Gastroesophageal sphincter (tissue), 4 donors: ENCODE results near the gene TBCD. TPM values are rescaled to one million over a fixed set of nuclear protein-coding genes. Genes with fewer than 3 reads are reported as not detected.

Source experiments
- ATAC-seq: fragments of 150-250 bp; one replicate; pipeline ENCODE4 v1.9.1; 2016; ENCODE audit warnings: mild to moderate bottlenecking, moderate library complexity
- H3K27ac ChIP-seq, 4 donors: fragments of 200-600 bp; sonication (generic) in 3 of 4; 1 replicate in 3 of 4; 2 replicates in 1 of 4; pipeline ENCODE4 v1.5.1; 2016 to 2019
- H3K27me3 ChIP-seq: fragments of 200-600 bp; sonication (generic); one replicate; pipeline ENCODE4 v1.5.1; 2019
- H3K36me3 ChIP-seq, 2 donors: fragments of 200-600 bp; sonication (generic); one replicate each; pipeline ENCODE4 v1.5.1; 2019; ENCODE audit warnings: control low read depth in 1 of 2
- H3K4me1 ChIP-seq, 3 donors: fragments of 200-600 bp; sonication (generic); 1 replicate in 2 of 3; 2 replicates in 1 of 3; pipeline ENCODE4 v1.5.1; 2016 to 2019; ENCODE audit warnings: control low read depth in 2 of 3
- H3K4me3 ChIP-seq, 2 donors: fragments of 200-600 bp; sonication (generic); one replicate each; pipeline ENCODE4 v1.5.1; 2019; ENCODE audit warnings: mild to moderate bottlenecking in 1 of 2, moderate library complexity in 1 of 2
- H3K9me3 ChIP-seq, 3 donors: fragments of 200-600 bp; sonication (generic); one replicate each; pipeline ENCODE4 v1.5.1; 2017 to 2019; ENCODE audit warnings: control low read depth in 2 of 3
- EP300 ChIP-seq: sonication (generic); formaldehyde crosslinking; IDR thresholded peaks from one replicate; pipeline ENCODE4 v1.6.1; 2017; ENCODE audit warnings: antibody characterized with exemption, mild to moderate bottlenecking
- POLR2A ChIP-seq, 2 donors: fragments of 450-650 bp; IDR thresholded peaks; one replicate each; pipeline ENCODE4 v1.6.1; 2017; ENCODE audit warnings: antibody characterized with exemption in 2 of 2, mild to moderate bottlenecking in 2 of 2, moderate library complexity in 1 of 2
- POLR2AphosphoS5 ChIP-seq: sonication (generic); formaldehyde crosslinking; IDR thresholded peaks from one replicate; pipeline ENCODE4 v1.6.1; 2017; ENCODE audit warnings: antibody characterized with exemption
- WGBS, 2 donors: methylation state at CpG; one replicate each; pipeline ENCODE4 v1.1.5; 2018; ENCODE audit warnings: low coverage in 1 of 2; 5-methylcytosine and 5-hydroxymethylcytosine counted together
- total RNA-seq, 4 donors: library from RNA; depleted of rRNA; stranded (reverse); fragments of >200 nt; gene quantifications; one replicate each; pipeline ENCODE4 v1.1.0, GENCODE V29; 2016
- TF ChIP-seq, protein P1 (sequence below), 4 experiments: fragments of 200-600 bp in 2 of 4; fragments of 450-650 bp in 2 of 4; sonication (generic) in 1 of 4; IDR thresholded peaks; one replicate each; pipeline ENCODE4 v1.5.1; 2017 to 2019; ENCODE audit warnings: antibody characterized with exemption in 4 of 4, mild to moderate bottlenecking in 2 of 4, moderate library complexity in 2 of 4

The TBCD gene
- total RNA-seq, 4 donors from 2014 or later = 32.0 to 57.8 (median 47.0) TPM

DNA sequence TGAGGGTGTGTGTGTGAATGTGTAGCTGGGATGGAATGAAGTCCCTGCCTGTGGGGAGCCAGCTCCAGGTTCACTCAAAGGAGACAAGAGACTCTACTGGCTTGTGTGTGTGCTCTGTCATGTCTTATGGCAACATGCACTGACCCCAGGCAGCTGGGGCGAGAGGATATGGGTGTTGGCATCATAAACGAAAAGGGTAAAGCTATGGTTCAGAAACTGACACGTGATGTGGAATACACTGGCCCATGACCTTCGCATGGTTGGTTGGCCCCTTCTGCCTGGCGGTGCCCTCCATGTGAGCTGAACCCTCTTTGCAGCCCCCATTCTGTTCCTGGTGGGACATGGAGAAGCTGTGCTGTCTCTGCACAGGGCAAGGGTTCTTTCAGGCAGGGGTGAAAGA is 66.1 kb downstream of the TBCD start:
- no peak for ATAC-seq
- Histone ChIP-seq H3K9me3 (peaks cover 0 to 25% (median 0%) of the 10 kb centered on the region in 3 donors), H3K27ac (no peak overlapping the region), H3K4me3 (no peak overlapping the region), H3K4me1 (no peaks in the 10 kb centered on the region), H3K27me3 (no peaks in the 10 kb centered on the region), H3K36me3 (peaks cover 0 to 93% of the 10 kb centered on the region in 2 donors)
- 94 to 96% methylated on average over 5 of the region's 5 CpGs for WGBS, 2 donors
- TF ChIP-seq, protein P1, sequence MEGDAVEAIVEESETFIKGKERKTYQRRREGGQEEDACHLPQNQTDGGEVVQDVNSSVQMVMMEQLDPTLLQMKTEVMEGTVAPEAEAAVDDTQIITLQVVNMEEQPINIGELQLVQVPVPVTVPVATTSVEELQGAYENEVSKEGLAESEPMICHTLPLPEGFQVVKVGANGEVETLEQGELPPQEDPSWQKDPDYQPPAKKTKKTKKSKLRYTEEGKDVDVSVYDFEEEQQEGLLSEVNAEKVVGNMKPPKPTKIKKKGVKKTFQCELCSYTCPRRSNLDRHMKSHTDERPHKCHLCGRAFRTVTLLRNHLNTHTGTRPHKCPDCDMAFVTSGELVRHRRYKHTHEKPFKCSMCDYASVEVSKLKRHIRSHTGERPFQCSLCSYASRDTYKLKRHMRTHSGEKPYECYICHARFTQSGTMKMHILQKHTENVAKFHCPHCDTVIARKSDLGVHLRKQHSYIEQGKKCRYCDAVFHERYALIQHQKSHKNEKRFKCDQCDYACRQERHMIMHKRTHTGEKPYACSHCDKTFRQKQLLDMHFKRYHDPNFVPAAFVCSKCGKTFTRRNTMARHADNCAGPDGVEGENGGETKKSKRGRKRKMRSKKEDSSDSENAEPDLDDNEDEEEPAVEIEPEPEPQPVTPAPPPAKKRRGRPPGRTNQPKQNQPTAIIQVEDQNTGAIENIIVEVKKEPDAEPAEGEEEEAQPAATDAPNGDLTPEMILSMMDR (IDR thresholded peaks at IDR 0.05) = no peak
- no peak for TF ChIP-seq POLR2AphosphoS5
- TF ChIP-seq POLR2A (IDR thresholded peaks at IDR 0.05) = no peak
- no peak for TF ChIP-seq EP300

DNA sequence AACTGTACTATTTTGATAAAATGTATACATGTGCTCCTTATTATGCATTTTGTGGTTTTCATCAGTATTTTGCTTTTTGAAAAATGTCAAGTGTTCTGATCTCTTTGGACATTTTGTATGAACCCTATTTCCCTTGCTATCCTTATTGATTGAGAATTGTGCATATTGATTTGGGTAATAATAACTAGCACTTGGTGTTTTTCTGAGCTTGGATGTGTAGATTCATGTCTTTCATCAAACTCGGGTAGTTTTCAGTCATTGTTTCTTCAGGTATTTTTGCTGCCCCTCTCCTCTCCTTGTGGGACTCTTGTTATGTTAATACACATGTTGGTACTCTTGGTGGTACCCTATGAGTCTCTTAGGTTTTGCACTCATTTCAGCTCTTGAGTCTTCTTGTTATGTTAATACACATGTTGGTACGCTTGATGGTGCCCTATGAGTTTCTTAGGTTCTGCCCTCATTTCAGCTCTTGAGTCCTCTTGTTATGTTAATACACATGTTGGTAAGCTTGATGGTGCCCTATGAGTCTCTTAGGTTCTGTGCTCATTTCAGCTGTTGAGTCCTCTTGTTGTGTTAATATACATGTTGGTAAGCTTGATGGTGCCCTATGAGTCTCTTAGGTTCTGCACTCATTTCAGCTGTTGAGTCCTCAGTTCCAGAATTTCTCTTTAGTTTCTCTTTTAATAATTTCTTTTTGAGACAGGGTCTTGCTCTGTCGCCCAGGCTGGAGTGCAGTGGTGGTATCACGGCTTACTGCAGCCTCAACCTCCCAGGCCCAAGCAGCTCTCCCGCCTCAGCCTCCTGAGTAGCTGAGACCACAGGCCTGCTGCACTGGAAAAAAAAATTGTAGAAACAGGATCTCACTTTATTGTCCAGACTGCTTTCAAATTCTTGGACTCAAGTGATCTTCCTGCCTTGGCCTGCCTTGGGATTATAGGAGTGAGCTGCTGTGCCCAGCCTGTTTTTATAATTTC is 68.7 kb downstream of the TBCD start:
- Histone ChIP-seq H3K36me3 (peaks cover 0 to 67% of the 10 kb centered on the region in 2 donors), H3K27ac (no peak overlapping the region), H3K27me3 (no peaks in the 10 kb centered on the region), H3K4me3 (no peak overlapping the region), H3K4me1 (peaks cover 0 to 7% (median 0%) of the 10 kb centered on the region in 3 donors), H3K9me3 (peaks cover 0 to 25% (median 0%) of the 10 kb centered on the region in 3 donors)
- WGBS, 2 donors = 94 to 95% methylated on average over 4 of the region's 5 CpGs
- ATAC-seq = no peak
- TF ChIP-seq, protein P1 (IDR thresholded peaks at IDR 0.05) = no peak
- TF ChIP-seq POLR2A (IDR thresholded peaks at IDR 0.05) = no peak
- no peak for TF ChIP-seq EP300
- TF ChIP-seq POLR2AphosphoS5 = no peak

DNA sequence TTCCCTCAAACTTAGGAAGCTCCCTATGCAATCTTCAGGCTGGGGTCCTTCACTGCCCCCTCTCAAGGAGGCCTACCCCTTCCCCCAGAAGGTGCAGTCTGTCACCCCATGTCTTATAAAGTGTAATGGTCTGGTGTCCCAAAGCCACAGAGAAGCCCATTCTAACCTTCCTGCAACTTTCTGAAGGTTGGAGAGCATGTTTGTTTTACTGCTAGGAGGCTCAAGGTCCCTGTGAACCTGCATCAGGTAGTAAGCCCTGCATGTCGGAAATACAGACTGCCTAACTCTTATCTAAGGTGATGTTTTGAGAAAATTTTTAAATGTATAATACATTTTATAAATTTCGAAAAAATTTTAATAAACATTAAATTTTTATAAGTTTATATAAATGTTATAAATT is 69.7 kb downstream of the TBCD start:
- Histone ChIP-seq H3K9me3 (peaks cover 0 to 25% (median 0%) of the 10 kb centered on the region in 3 donors), H3K4me3 (no peak overlapping the region), H3K36me3 (peaks cover 0 to 57% of the 10 kb centered on the region in 2 donors), H3K27me3 (no peaks in the 10 kb centered on the region), H3K4me1 (peaks cover 0 to 7% (median 0%) of the 10 kb centered on the region in 3 donors), H3K27ac (no peak overlapping the region)
- TF ChIP-seq, protein P1 (IDR thresholded peaks at IDR 0.05) = no peak
- TF ChIP-seq POLR2A (IDR thresholded peaks at IDR 0.05) (no peak), POLR2AphosphoS5 (no peak), EP300 (no peak)
- WGBS, 2 donors = 75 to 95% methylated on average over 1 to 2 of the region's 2 CpGs
- no peak for ATAC-seq

DNA sequence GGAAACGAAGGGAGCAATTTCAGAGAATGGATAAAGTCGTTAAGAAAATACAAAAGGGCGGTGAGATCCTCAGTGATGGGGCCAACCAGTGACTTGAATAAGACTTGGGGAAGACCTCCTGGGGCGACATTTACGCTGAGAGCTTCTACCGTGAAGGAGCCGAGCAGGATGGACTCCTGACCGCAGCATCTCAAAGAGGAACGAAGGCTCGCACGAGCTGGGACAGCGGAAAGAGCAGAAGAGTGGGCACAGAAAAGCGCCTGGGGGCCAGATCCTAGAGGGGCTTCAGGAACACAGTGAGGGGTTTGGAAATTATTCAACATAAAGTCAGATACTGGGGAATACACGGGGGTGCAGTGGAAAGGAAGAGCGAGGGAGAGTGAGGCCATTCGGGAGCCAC is 70.4 kb downstream of the TBCD start:
- peaks cover 0 to 7% (median 0%) of the 10 kb centered on the region in 3 donors for H3K4me1 ChIP-seq
- H3K4me3 ChIP-seq = no peak overlapping the region
- peaks cover 0 to 55% of the 10 kb centered on the region in 2 donors for H3K36me3 ChIP-seq

More for the DNA sequence above, 70.4 kb downstream of the TBCD start:
- no peaks in the 10 kb centered on the region for H3K27me3 ChIP-seq
- 87 to 92% methylated on average over 7 to 15 of the region's 16 CpGs for WGBS, 2 donors
- TF ChIP-seq POLR2A (IDR thresholded peaks at IDR 0.05) (no peak), EP300 (no peak), POLR2AphosphoS5 (no peak)
- TF ChIP-seq, protein P1 (IDR thresholded peaks at IDR 0.05) = no peak
- ATAC-seq = no peak
- H3K9me3 ChIP-seq = peaks cover 0 to 25% (median 0%) of the 10 kb centered on the region in 3 donors
- H3K27ac ChIP-seq = no peak overlapping the region
